GM10266 (cell line): ENCODE results near the gene NRCAM.
"Not testable (repeated sequence)": the region's sequence is repeated elsewhere in the genome, so short reads cannot be mapped to it uniquely, and the experiment has no call there.

Source experiments
- DNase-seq: peaks from one replicate; pipeline ENCODE4 v3.0.0; 2012; ENCODE audit errors: extremely low spot score
- TF ChIP-seq, protein P1 (sequence below): IDR thresholded peaks from 2 replicates; pipeline ENCODE4 v1.5.1; 2012; ENCODE audit warnings: mild to moderate bottlenecking, low read depth; ENCODE audit not compliant: control insufficient read depth, insufficient read depth; ENCODE audit errors: missing control alignments

Gene NRCAM

DNA sequence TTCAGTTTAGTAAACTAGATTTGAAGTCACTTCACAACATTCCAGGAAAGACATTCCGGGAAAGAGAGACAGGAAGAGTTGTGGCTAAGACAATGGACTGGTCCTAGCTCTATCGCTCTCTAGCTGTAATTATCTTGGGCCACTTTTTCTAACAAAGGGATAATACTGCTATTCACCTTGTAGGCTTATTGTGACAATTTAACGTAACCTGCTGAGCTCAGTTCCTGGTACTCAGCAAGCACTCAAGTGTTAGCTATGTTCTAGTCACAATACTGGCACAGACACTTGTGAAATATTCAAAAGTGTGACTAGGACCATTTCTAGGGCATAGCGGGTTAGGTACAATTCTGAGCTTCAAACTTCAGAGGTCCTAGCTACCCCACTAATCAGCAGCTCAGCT is 12.0 kb upstream of the NRCAM start:
- DNase-seq = no peak
- TF ChIP-seq, protein P1, sequence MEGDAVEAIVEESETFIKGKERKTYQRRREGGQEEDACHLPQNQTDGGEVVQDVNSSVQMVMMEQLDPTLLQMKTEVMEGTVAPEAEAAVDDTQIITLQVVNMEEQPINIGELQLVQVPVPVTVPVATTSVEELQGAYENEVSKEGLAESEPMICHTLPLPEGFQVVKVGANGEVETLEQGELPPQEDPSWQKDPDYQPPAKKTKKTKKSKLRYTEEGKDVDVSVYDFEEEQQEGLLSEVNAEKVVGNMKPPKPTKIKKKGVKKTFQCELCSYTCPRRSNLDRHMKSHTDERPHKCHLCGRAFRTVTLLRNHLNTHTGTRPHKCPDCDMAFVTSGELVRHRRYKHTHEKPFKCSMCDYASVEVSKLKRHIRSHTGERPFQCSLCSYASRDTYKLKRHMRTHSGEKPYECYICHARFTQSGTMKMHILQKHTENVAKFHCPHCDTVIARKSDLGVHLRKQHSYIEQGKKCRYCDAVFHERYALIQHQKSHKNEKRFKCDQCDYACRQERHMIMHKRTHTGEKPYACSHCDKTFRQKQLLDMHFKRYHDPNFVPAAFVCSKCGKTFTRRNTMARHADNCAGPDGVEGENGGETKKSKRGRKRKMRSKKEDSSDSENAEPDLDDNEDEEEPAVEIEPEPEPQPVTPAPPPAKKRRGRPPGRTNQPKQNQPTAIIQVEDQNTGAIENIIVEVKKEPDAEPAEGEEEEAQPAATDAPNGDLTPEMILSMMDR = no peak

DNA sequence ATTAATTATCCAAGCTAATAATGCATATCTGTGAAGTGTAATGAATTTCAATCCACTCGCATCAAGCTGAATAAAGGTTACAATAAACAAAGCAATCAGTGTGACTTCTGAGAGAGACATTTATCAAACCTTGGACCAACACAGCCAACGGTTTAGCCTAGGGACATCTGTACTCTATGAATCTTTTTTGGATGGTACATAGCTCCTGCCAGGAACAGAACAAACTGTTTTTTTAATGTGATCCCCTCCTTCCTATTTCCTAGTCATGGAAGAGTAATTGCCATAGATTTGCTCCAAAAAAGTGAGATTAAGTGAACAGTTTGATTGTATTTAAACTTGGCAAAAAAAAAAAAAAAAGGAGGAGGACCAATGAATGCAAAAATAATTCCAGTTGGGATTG is 11.2 kb upstream of the NRCAM start:
- DNase-seq = no peak

DNA sequence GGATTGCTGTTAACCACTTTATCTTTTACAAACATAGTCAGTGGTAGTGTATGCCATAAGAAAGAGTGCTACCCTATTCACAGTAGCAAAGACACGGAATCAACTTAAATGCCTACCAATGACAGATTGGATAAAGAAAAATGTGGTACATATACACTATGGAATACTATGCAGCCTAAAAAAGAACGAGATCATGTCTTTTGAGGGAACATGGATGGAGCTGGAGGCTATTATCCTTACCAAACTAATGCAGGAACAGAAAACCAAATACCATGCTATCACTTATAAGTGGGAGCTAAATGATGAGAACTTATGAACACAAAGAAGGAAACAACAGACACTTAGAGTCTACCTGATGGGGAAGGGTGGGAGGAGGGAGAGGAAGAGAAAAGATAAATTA is 10.1 kb upstream of the NRCAM start:
- DNase-seq = not testable (repeated sequence)

More for the DNA sequence above, 11.2 kb upstream of the NRCAM start:
- TF ChIP-seq, protein P1 = no peak

DNA sequence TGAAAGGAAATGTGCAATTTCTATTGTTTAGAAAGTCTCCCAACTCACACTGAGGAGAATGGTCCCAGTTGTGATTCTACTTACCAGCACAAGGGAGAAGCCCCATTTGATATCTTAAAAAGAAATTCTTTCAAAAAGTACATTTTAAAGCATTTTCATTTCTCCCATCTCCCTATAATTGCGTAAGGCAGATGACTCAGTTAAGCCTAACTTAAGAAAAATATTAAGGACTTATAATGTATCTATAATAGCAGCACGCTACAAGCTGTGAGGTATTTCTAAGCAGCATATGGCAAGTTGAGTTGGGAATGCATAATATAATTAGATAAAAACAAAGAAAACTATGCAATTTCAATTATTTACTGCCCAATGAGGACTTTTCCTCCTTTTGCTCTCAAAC is 8.5 kb upstream of the NRCAM start:
- DNase-seq = no peak
- TF ChIP-seq, protein P1 = no peak

DNA sequence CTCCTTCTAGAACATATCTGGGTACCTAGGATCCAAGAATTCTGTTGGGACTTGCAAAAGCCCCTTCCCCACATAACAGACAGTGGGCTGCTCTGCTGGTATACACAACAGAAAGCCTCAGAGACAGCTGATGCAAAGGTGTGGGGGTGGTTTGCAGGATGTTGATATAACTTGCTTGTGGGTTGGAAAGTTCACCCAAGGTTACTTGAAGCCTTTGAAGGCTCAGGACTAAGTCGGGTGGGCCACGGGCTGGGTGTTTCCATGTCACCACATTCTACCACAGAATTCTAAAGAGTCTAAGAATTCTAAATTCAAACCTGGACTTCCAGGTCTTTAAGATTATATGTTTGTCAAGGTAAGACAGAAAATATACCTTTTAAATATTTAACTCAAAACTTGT is 7.4 kb upstream of the NRCAM start:
- TF ChIP-seq, protein P1 = no peak
- no peak for DNase-seq

DNA sequence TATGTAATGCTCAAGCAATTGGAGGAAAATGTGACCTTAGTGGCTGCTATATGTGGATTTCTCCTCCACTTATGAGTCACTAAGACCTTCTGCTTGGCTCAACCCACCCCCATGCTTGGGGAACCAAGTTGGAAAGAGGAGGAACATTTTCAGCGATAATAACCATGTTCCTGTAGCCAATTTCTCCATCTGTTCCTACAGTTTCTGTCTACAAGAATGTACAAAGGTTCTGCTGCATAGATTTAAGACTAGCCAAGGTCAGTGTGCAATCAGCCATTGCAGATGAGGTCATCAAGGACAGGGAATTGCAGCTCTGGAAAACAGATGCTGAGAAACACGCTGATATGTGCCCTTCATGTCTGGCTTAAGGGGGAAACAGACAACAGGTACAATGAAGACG is 5.6 kb upstream of the NRCAM start:
- TF ChIP-seq, protein P1 = no peak
- DNase-seq = no peak

DNA sequence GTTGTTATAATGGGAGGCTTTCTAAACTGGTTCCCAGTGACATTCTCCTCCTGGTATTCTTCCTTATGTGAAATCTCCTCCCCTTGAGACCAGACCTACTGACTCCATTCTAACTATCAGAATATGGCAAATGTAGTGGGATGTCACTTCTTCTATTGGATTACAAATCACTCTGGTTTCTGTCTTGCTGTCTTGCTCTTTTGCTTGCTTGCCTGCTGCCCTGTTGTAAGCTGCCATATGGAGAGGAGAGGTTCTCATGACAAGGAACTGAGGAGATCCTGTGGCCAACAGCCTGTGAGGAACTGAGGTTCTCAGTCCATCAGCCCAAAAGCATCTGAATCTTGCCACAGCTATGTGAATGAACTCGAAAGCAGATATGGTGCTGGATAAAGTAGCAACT is 4.7 kb upstream of the NRCAM start:
- DNase-seq = no peak
- TF ChIP-seq, protein P1 = no peak

DNA sequence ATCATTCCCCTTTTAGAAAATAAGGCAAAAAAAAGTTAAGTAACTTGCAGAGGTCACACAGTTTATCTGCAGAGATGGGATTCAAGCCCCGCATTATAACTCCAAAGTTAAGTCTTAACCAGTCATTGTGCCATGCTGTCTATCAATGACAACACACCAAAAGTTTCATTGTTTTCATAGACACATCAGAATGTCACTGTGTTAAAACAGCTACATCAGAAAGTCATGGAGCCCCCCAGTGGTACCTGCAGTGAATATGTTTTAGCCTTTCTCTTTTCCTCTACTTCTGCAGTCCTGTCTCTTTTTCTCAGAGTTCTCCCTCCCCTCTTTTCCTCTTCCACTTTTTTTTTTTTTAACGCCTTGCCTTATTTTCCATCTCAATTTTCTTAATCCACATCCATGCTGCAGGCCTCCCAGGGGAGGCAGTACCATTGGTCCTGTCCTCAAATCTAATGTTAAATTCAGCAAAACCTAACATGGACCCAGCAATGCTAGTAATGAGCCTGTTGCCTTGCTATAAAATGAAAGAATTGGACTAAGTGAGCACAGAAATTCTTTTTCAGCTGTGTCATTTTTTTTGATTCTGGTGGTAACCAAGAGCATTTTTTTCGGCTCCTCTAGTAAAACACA is 3.8 kb upstream of the NRCAM start:
- DNase-seq = peak; percentile 65

More for the DNA sequence above, 3.8 kb upstream of the NRCAM start:
- TF ChIP-seq, protein P1 = peak; percentile 56
